HepG2 (cell line): Measurements from ENCODE around the gene CMTM2. TPM values are rescaled to one million over a fixed set of nuclear protein-coding genes. Genes with fewer than 3 reads are reported as not detected.

Experiments used
- DPF2 ChIP-seq: sonication (generic); formaldehyde crosslinking; IDR thresholded peaks from 2 replicates; pipeline ENCODE4 v1.4.0; 2020; ENCODE audit warnings: mild to moderate bottlenecking, low read depth, missing genetic modification reagents, borderline replicate concordance
- EHMT2 ChIP-seq: fragments of 200-600 bp; sonication (generic); IDR thresholded peaks from 2 replicates; pipeline ENCODE4 v1.7.0; 2017; ENCODE audit warnings: antibody characterized with exemption, low read depth, low read length, borderline replicate concordance
- FIP1L1 ChIP-seq: fragments of 200-400 bp; formaldehyde crosslinking; IDR thresholded peaks from 2 replicates; pipeline ENCODE4 v1.6.1; 2018; ENCODE audit warnings: low read depth, mild to moderate bottlenecking, low read length, moderate library complexity, borderline replicate concordance; ENCODE audit not compliant: insufficient read depth
- FOXM1 ChIP-seq: sonication (generic); formaldehyde crosslinking; IDR thresholded peaks from 2 replicates; pipeline ENCODE4 v1.5.0; 2020; ENCODE audit warnings: missing genetic modification reagents
- HHEX ChIP-seq: IDR thresholded peaks from 2 replicates; pipeline ENCODE4 v1.6.1; 2016; ENCODE audit warnings: control low read depth
- HOXA5 ChIP-seq: sonication (generic); formaldehyde crosslinking; IDR thresholded peaks from 2 replicates; pipeline ENCODE4 v1.4.0; 2020; ENCODE audit warnings: missing genetic modification reagents
- KDM4B ChIP-seq: sonication (generic); formaldehyde crosslinking; IDR thresholded peaks from 2 replicates; pipeline ENCODE4 v1.4.0; 2020; ENCODE audit warnings: missing genetic modification reagents
- KLF12 ChIP-seq: sonication (generic); formaldehyde crosslinking; IDR thresholded peaks from 2 replicates; pipeline ENCODE4 v1.4.0; 2020; ENCODE audit warnings: missing genetic modification reagents, borderline replicate concordance
- SAFB2 ChIP-seq: sonication (generic); formaldehyde crosslinking; IDR thresholded peaks from 2 replicates; pipeline ENCODE4 v1.5.1; 2020; ENCODE audit warnings: missing genetic modification reagents, low read depth, mild to moderate bottlenecking, borderline replicate concordance
- SMAD1 ChIP-seq: sonication (generic); formaldehyde crosslinking; IDR thresholded peaks from 2 replicates; pipeline ENCODE4 v1.4.0; 2020; ENCODE audit warnings: missing genetic modification reagents, low read depth, mild to moderate bottlenecking, borderline replicate concordance
- TARDBP ChIP-seq: sonication (generic); formaldehyde crosslinking; IDR thresholded peaks from 2 replicates; pipeline ENCODE4 v1.8.0; 2022; ENCODE audit warnings: mild to moderate bottlenecking, missing genetic modification reagents
- TFDP1 ChIP-seq: IDR thresholded peaks from 2 replicates; pipeline ENCODE4 v1.6.1; 2016; ENCODE audit warnings: missing compliant biosample characterization, missing genetic modification reagents, borderline replicate concordance
- ZNF207 ChIP-seq: fragments of 450-650 bp; IDR thresholded peaks from 2 replicates; pipeline ENCODE4 v1.6.1; 2016; ENCODE audit warnings: antibody characterized with exemption, borderline replicate concordance
- ZNF264 ChIP-seq: sonication (generic); formaldehyde crosslinking; IDR thresholded peaks from 2 replicates; pipeline ENCODE4 v1.4.0; 2020; ENCODE audit warnings: missing genetic modification reagents
- ZNF441 ChIP-seq: sonication (generic); formaldehyde crosslinking; IDR thresholded peaks from 2 replicates; pipeline ENCODE4 v1.7.0; 2021; ENCODE audit warnings: missing genetic modification reagents, borderline replicate concordance
- ZNF549 ChIP-seq: sonication (generic); formaldehyde crosslinking; IDR thresholded peaks from 2 replicates; pipeline ENCODE4 v1.5.0; 2020; ENCODE audit warnings: missing genetic modification reagents
- ZNF557 ChIP-seq: sonication (generic); formaldehyde crosslinking; IDR thresholded peaks from 2 replicates; pipeline ENCODE4 v1.4.0; 2020; ENCODE audit warnings: missing genetic modification reagents
- ZNF7 ChIP-seq: IDR thresholded peaks from 2 replicates; pipeline ENCODE4 v1.6.1; 2016; ENCODE audit warnings: missing biosample characterization, missing genetic modification reagents
- ZZZ3 ChIP-seq: sonication (generic); formaldehyde crosslinking; IDR thresholded peaks from 2 replicates; pipeline ENCODE4 v1.4.0; 2020; ENCODE audit warnings: missing genetic modification reagents, mild to moderate bottlenecking, borderline replicate concordance
- polyA plus RNA-seq, 8 experiments: library from polyadenylated mRNA; depleted of rRNA in 3 of 8; stranded (reverse) in 7 of 8; unstranded in 1 of 8; fragments of >200 nt; fragmentation: Illumina TruSeq in 4 of 8; extraction: Trizol in 4 of 8; gene quantifications; 2 replicates each; pipeline versions ENCODE4 v1.2.1 to v1.2.3, GENCODE V29; 2011 to 2016; ENCODE audit warnings: low read depth in 4 of 8, missing spikeins in 1 of 8, mixed read lengths in 1 of 8; ENCODE audit not compliant: insufficient read depth in 1 of 8
- total RNA-seq, 5 experiments: library from RNA; depleted of rRNA; stranded (reverse); fragments of >200 nt; fragmentation: Illumina TruSeq; extraction: Trizol; gene quantifications; 2 replicates each; pipeline ENCODE4 v1.2.3, GENCODE V29; 2016; ENCODE audit warnings: low read depth in 1 of 5
- TF ChIP-seq, protein P1 (sequence below): sonication (generic); formaldehyde crosslinking; IDR thresholded peaks from 2 replicates; pipeline ENCODE4 v1.9.0; 2021; ENCODE audit warnings: missing genetic modification reagents, borderline replicate concordance
- TF ChIP-seq, protein P2 (sequence below): IDR thresholded peaks from 2 replicates; pipeline ENCODE4 v1.6.1; 2012; ENCODE audit warnings: low read depth, low read length, improper control_type of control experiment
- TF ChIP-seq, protein P3 (sequence below): sonication (generic); formaldehyde crosslinking; IDR thresholded peaks from 2 replicates; pipeline ENCODE4 v1.8.1; 2023; ENCODE audit warnings: missing genetic modification reagents, mild to moderate bottlenecking, borderline replicate concordance

The CMTM2 gene
- total and polyA plus RNA-seq, 2 of the 13 experiments (the other 11 are each of a cell fraction or from before 2014, with no cell fraction given), result not detected

DNA sequence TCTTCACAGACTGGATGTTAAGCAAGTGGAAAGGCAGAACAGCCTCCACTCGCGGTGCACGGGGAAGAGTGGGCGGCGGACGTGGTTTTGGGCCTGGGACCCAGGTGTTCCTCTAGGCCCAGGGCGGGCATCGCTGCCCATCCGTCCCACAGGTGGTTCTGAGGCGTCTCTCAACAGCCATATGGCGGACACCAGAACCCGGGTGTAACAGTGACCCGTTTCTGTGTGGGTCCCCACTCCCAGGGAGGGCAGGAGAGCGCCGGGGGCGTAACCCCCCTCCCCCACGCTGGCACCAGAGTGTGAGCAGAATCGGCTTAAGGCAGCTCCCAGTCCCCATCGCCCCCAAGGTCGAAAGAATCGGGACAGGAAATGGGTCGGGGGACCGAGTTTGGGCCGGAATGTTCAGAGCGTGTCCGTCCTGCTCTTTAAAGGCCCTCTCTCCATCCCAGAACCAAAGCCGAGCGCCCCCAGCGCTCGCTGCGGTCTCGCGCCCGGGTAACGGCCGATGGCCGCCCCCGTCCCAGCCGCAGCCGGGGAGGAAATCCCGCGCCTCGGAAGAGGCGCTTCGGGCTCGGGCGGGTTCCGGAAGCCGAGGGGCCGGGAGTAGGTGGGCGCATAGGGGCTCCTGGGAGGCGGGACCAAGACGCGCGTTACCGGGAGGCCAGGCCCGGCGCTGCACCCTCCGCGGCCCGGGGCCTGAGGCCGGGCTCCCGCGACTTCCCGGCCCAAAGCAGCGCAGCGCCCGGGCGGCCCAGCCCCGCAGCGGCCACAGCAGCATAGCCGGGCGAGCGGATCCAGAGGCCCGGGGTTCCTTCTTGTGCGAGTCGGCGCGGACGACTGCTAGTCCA lies 29.8 kb upstream of the CMTM2 start, which contains the start of gene TK2 (continued):
- TF ChIP-seq HOXA5 (CRISPR knock-in tag) (peak; percentile 78; the same call in 1 of the 2 replicates), ZNF549 (CRISPR knock-in tag) (0 out of 2 replicates have a peak, but pooled peaks have one; percentile 2), HHEX (CRISPR knock-in tag) (no peak), SMAD1 (CRISPR knock-in tag) (peak; percentile 75; the same call in 1 of the 2 replicates), ZNF441 (CRISPR knock-in tag) (peak; percentile 56; the same call in 1 of the 2 replicates), FOXM1 (CRISPR knock-in tag) (no peak), ZNF207 (no peak), KLF12 (CRISPR knock-in tag) (peak; percentile 90), ZNF7 (no peak), TFDP1 (CRISPR knock-in tag) (peak; percentile 76; the same call in 1 of the 2 replicates), ZNF557 (CRISPR knock-in tag) (no peak), ZZZ3 (CRISPR knock-in tag) (no peak), FIP1L1 (no peak), TARDBP (CRISPR knock-in tag) (peak; percentile 63; the same call in 1 of the 2 replicates), ZNF264 (CRISPR knock-in tag) (peak; percentile 13; the same call in 1 of the 2 replicates), KDM4B (CRISPR knock-in tag) (no peak), DPF2 (CRISPR knock-in tag) (no peak), SAFB2 (CRISPR knock-in tag) (peak; percentile 84), EHMT2 (no peak)
- TF ChIP-seq, protein P1, sequence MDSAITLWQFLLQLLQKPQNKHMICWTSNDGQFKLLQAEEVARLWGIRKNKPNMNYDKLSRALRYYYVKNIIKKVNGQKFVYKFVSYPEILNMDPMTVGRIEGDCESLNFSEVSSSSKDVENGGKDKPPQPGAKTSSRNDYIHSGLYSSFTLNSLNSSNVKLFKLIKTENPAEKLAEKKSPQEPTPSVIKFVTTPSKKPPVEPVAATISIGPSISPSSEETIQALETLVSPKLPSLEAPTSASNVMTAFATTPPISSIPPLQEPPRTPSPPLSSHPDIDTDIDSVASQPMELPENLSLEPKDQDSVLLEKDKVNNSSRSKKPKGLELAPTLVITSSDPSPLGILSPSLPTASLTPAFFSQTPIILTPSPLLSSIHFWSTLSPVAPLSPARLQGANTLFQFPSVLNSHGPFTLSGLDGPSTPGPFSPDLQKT (CRISPR knock-in tag), result no peak
- TF ChIP-seq, protein P2, sequence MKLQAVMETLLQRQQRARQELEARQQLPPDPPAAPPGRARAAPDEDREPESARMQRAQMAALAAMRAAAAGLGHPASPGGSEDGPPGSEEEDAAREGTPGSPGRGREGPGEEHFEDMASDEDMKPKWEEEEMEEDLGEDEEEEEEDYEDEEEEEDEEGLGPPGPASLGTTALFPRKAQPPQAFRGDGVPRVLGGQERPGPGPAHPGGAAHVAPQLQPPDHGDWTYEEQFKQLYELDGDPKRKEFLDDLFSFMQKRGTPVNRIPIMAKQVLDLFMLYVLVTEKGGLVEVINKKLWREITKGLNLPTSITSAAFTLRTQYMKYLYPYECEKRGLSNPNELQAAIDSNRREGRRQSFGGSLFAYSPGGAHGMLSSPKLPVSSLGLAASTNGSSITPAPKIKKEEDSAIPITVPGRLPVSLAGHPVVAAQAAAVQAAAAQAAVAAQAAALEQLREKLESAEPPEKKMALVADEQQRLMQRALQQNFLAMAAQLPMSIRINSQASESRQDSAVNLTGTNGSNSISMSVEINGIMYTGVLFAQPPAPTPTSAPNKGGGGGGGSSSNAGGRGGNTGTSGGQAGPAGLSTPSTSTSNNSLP, result no peak
- TF ChIP-seq, protein P3, sequence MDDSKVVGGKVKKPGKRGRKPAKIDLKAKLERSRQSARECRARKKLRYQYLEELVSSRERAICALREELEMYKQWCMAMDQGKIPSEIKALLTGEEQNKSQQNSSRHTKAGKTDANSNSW (CRISPR knock-in tag), result no peak
